ENCODE results near the gene HMCN1.

GRCh38 chr1:185745165-185745564, 11.0 kb downstream of the HMCN1 start:
- TF ChIP-seq CTCF (IDR thresholded peaks at IDR 0.05; ENCODE audit: low read depth, low read length, missing input control), result no peak
- no peak for TF ChIP-seq RXRA (IDR thresholded peaks at IDR 0.05)
- TF ChIP-seq HNF4A (conservative IDR thresholded peaks at IDR 0.05), result no peak
- no peak for TF ChIP-seq RAD21 (IDR thresholded peaks at IDR 0.05)
- no peak for TF ChIP-seq NR2F2 (IDR thresholded peaks at IDR 0.05)
- TF ChIP-seq SP1 (IDR thresholded peaks at IDR 0.05), result no peak
- no peak for TF ChIP-seq TAF1 (conservative IDR thresholded peaks at IDR 0.05)
- TF ChIP-seq, protein P1, sequence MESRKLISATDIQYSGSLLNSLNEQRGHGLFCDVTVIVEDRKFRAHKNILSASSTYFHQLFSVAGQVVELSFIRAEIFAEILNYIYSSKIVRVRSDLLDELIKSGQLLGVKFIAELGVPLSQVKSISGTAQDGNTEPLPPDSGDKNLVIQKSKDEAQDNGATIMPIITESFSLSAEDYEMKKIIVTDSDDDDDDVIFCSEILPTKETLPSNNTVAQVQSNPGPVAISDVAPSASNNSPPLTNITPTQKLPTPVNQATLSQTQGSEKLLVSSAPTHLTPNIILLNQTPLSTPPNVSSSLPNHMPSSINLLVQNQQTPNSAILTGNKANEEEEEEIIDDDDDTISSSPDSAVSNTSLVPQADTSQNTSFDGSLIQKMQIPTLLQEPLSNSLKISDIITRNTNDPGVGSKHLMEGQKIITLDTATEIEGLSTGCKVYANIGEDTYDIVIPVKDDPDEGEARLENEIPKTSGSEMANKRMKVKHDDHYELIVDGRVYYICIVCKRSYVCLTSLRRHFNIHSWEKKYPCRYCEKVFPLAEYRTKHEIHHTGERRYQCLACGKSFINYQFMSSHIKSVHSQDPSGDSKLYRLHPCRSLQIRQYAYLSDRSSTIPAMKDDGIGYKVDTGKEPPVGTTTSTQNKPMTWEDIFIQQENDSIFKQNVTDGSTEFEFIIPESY (IDR thresholded peaks at IDR 0.05), result no peak
- no peak for TF ChIP-seq YY1 (IDR thresholded peaks at IDR 0.05)
- no peak for TF ChIP-seq GABPA (IDR thresholded peaks at IDR 0.05 in 1 of 2, conservative IDR thresholded peaks at IDR 0.05 in 1 of 2)
- TF ChIP-seq, protein P2, sequence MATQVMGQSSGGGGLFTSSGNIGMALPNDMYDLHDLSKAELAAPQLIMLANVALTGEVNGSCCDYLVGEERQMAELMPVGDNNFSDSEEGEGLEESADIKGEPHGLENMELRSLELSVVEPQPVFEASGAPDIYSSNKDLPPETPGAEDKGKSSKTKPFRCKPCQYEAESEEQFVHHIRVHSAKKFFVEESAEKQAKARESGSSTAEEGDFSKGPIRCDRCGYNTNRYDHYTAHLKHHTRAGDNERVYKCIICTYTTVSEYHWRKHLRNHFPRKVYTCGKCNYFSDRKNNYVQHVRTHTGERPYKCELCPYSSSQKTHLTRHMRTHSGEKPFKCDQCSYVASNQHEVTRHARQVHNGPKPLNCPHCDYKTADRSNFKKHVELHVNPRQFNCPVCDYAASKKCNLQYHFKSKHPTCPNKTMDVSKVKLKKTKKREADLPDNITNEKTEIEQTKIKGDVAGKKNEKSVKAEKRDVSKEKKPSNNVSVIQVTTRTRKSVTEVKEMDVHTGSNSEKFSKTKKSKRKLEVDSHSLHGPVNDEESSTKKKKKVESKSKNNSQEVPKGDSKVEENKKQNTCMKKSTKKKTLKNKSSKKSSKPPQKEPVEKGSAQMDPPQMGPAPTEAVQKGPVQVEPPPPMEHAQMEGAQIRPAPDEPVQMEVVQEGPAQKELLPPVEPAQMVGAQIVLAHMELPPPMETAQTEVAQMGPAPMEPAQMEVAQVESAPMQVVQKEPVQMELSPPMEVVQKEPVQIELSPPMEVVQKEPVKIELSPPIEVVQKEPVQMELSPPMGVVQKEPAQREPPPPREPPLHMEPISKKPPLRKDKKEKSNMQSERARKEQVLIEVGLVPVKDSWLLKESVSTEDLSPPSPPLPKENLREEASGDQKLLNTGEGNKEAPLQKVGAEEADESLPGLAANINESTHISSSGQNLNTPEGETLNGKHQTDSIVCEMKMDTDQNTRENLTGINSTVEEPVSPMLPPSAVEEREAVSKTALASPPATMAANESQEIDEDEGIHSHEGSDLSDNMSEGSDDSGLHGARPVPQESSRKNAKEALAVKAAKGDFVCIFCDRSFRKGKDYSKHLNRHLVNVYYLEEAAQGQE (IDR thresholded peaks at IDR 0.05), result no peak

Measured in liver (tissue), 3 donors.